Measurements from ENCODE around the gene BHLHA15. TPM values are rescaled to one million over a fixed set of nuclear protein-coding genes. Genes with fewer than 3 reads are reported as not detected.

Gene BHLHA15
- total RNA-seq, 3 donors from 2014 or later = 0.59 to 2.3 TPM; not detected in 1

- no peak overlapping the region for H3K27ac ChIP-seq
- no peaks in the 10 kb centered on the region for H3K9me3 ChIP-seq
- no peak for TF ChIP-seq POLR2AphosphoS5 (IDR thresholded peaks at IDR 0.05)
- TF ChIP-seq, protein P1, sequence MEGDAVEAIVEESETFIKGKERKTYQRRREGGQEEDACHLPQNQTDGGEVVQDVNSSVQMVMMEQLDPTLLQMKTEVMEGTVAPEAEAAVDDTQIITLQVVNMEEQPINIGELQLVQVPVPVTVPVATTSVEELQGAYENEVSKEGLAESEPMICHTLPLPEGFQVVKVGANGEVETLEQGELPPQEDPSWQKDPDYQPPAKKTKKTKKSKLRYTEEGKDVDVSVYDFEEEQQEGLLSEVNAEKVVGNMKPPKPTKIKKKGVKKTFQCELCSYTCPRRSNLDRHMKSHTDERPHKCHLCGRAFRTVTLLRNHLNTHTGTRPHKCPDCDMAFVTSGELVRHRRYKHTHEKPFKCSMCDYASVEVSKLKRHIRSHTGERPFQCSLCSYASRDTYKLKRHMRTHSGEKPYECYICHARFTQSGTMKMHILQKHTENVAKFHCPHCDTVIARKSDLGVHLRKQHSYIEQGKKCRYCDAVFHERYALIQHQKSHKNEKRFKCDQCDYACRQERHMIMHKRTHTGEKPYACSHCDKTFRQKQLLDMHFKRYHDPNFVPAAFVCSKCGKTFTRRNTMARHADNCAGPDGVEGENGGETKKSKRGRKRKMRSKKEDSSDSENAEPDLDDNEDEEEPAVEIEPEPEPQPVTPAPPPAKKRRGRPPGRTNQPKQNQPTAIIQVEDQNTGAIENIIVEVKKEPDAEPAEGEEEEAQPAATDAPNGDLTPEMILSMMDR (IDR thresholded peaks at IDR 0.05) = no peak
- no peak for TF ChIP-seq POLR2A (IDR thresholded peaks at IDR 0.05)
- H3K27me3 ChIP-seq = no peaks in the 10 kb centered on the region
- H3K4me1 ChIP-seq = no peaks in the 10 kb centered on the region
- no peaks in the 10 kb centered on the region for H3K36me3 ChIP-seq
- no peak overlapping the region for H3K4me3 ChIP-seq
- DNase-seq (ENCODE audit: low spot score in 2 of 2) = no peak
- intact Hi-C loops (cut with DNase I; ENCODE audit: low total_unique reads) = no loop called here
These were observed 20.4 kb downstream of the BHLHA15 start for GRCh38 chr7:98231493-98232262.

DNA sequence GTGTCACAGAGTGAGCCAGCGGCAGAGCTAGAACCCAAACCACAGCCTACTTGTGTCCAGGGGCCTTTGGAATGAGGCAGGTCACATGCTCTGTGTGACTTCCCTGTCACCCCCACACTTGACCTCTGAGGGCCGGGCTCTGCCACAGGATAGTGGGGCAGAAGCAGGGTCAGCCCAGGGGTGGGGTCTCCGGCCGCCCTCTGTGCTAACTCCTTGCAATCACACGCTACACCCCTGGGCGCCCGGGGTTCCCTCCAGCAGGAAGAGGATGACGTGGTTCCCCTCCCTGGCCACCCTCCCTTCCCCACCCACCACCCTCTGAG, 21.0 kb downstream of the BHLHA15 start:
- no peaks in the 10 kb centered on the region for H3K27me3 ChIP-seq
- no peak overlapping the region for H3K4me3 ChIP-seq
- no peaks in the 10 kb centered on the region for H3K4me1 ChIP-seq
- H3K36me3 ChIP-seq = no peaks in the 10 kb centered on the region
- TF ChIP-seq POLR2AphosphoS5 (IDR thresholded peaks at IDR 0.05) = no peak
- no peak for TF ChIP-seq POLR2A (IDR thresholded peaks at IDR 0.05)
- TF ChIP-seq, protein P1 (IDR thresholded peaks at IDR 0.05) = no peak
- no peak overlapping the region for H3K27ac ChIP-seq
- intact Hi-C loops (cut with DNase I; ENCODE audit: low total_unique reads) = no loop called here
- DNase-seq (ENCODE audit: low spot score in 2 of 2) = no peak
- no peaks in the 10 kb centered on the region for H3K9me3 ChIP-seq

- no peaks in the 10 kb centered on the region for H3K27me3 ChIP-seq
- H3K4me3 ChIP-seq = no peak overlapping the region
- H3K27ac ChIP-seq = no peak overlapping the region
- intact Hi-C loops (cut with DNase I; ENCODE audit: low total_unique reads) = no loop called here
- no peak for DNase-seq (ENCODE audit: low spot score in 2 of 2)
- H3K9me3 ChIP-seq = no peaks in the 10 kb centered on the region
- H3K4me1 ChIP-seq = no peaks in the 10 kb centered on the region
- no peaks in the 10 kb centered on the region for H3K36me3 ChIP-seq
- TF ChIP-seq POLR2AphosphoS5 (IDR thresholded peaks at IDR 0.05) = no peak
These were observed 21.6 kb downstream of the BHLHA15 start for GRCh38 chr7:98232799-98233198.

GRCh38 chr7:98233219-98234070, 22.2 kb downstream of the BHLHA15 start:
- no peak for DNase-seq (ENCODE audit: low spot score in 2 of 2)
- Histone ChIP-seq H3K27me3 (no peaks in the 10 kb centered on the region), H3K4me1 (no peaks in the 10 kb centered on the region), H3K27ac (no peak overlapping the region), H3K36me3 (no peaks in the 10 kb centered on the region), H3K4me3 (no peak overlapping the region), H3K9me3 (no peaks in the 10 kb centered on the region)
- intact Hi-C loops (cut with DNase I; ENCODE audit: low total_unique reads) = no loop called here
- TF ChIP-seq, protein P1 (IDR thresholded peaks at IDR 0.05) = no peak
- TF ChIP-seq POLR2A (IDR thresholded peaks at IDR 0.05) (no peak), POLR2AphosphoS5 (IDR thresholded peaks at IDR 0.05) (no peak)

DNA sequence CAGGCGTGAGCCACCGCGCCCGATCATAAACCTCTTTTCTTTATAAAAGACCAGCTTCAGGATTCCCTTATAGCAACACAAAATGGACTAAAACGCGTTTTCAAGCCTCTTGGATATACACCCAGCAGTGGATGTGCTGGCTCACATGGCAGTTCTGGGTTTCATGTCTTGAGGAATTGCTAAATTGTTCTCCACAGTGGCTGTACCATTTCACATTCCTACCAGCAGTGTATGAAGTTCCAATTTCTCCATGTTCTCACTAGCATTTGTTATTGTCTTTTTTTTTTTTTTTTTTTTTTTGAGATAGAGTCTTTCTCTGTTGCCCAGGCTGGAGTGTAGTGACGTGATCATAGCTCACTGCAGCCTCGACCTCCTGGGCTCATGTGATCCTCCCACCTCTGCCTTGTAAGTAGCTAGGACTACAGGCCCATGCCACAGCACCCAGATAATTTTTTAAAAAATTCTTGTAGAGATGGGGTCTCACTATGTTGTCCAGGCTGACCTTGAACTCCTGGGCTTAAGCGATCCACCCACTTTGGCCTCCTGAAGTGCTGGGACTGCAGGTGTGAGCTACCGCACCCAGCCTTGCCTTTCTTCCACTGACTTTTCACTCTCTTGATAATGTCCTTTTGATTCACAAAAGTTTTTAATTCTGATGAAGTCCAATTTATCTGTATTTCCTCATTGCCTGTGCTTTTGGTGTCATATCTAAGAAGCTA, 23.3 kb downstream of the BHLHA15 start:
- Histone ChIP-seq H3K4me3 (no peak overlapping the region), H3K27ac (no peak overlapping the region), H3K9me3 (no peaks in the 10 kb centered on the region), H3K36me3 (no peaks in the 10 kb centered on the region), H3K27me3 (no peaks in the 10 kb centered on the region), H3K4me1 (no peaks in the 10 kb centered on the region)
- TF ChIP-seq POLR2A (IDR thresholded peaks at IDR 0.05) (no peak), POLR2AphosphoS5 (IDR thresholded peaks at IDR 0.05) (no peak)
- TF ChIP-seq, protein P1 (IDR thresholded peaks at IDR 0.05) = no peak
- DNase-seq (ENCODE audit: low spot score in 2 of 2) = no peak
- intact Hi-C loops (cut with DNase I; ENCODE audit: low total_unique reads) = no loop called here

Measured in breast epithelium (tissue), 4 donors.